Measurements from ENCODE around the gene HNRNPF. TPM values are rescaled to one million over a fixed set of nuclear protein-coding genes. Genes with fewer than 3 reads are reported as not detected.
A peak's percentile ranks its signal among the peaks of the same experiment; 100 is the strongest.

The HNRNPF gene
- total RNA-seq, 2 donors from 2014 or later: 57.8 to 78.7 TPM

GRCh38 chr10:43362191-43362839 is 46.7 kb downstream of the HNRNPF start:
- H3K4me1 ChIP-seq: peaks cover 0 to 16% of the 10 kb centered on the region in 2 donors
- peak; percentile 94 for DNase-seq (ENCODE audit: low spot score)
- no peaks in the 10 kb centered on the region for H3K36me3 ChIP-seq
- no peaks in the 10 kb centered on the region for H3K9me3 ChIP-seq
- H3K27ac ChIP-seq: peak overlapping the region; percentile 43 to 73
- H3K4me3 ChIP-seq: peak overlapping the region; percentile 47 to 61
- no peaks in the 10 kb centered on the region for H3K27me3 ChIP-seq
- TF ChIP-seq, protein P1, sequence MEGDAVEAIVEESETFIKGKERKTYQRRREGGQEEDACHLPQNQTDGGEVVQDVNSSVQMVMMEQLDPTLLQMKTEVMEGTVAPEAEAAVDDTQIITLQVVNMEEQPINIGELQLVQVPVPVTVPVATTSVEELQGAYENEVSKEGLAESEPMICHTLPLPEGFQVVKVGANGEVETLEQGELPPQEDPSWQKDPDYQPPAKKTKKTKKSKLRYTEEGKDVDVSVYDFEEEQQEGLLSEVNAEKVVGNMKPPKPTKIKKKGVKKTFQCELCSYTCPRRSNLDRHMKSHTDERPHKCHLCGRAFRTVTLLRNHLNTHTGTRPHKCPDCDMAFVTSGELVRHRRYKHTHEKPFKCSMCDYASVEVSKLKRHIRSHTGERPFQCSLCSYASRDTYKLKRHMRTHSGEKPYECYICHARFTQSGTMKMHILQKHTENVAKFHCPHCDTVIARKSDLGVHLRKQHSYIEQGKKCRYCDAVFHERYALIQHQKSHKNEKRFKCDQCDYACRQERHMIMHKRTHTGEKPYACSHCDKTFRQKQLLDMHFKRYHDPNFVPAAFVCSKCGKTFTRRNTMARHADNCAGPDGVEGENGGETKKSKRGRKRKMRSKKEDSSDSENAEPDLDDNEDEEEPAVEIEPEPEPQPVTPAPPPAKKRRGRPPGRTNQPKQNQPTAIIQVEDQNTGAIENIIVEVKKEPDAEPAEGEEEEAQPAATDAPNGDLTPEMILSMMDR (IDR thresholded peaks at IDR 0.05): peak; percentile 27 to 66

DNA sequence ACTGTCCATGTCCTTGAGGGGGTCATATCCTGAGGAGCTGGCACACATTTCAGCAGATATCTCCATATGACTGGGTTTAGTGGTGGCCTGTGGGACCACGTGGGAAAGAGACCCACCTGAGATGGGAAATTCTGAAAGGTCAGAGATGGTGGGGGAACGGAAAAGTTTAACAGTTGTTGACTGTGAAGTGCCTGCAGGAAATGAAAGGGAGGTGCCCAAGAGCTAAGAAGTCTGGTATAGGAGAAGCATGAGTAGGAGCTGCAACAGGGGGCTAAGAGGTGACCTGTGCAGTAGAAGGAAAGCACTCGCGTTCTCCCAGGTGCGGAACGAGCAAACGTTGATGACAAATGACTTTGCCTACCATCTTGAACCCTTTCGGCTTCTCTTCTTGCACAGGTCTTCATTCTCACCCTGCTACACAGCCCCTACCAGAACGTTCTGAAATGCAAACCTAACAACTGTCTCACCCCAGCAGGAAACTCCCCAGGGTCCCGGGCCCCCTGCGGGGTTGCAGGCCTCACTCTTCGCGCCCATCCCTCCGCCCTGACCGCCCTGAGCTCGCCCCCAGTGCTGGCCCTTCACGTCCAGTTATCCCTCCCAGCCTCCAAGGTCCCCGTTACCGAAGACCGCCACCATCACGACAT is 47.3 kb downstream of the HNRNPF start:
- H3K4me3 ChIP-seq: peak overlapping the region; percentile 47 to 61
- no peaks in the 10 kb centered on the region for H3K36me3 ChIP-seq
- no peaks in the 10 kb centered on the region for H3K27me3 ChIP-seq
- peak overlapping the region; percentile 43 to 73 for H3K27ac ChIP-seq
- TF ChIP-seq, protein P1 (IDR thresholded peaks at IDR 0.05): no peak
- H3K4me1 ChIP-seq: peaks cover 0 to 16% of the 10 kb centered on the region in 2 donors
- no peak for DNase-seq (ENCODE audit: low spot score)
- no peaks in the 10 kb centered on the region for H3K9me3 ChIP-seq

GRCh38 chr10:43360086-43360485 is 48.9 kb downstream of the HNRNPF start:
- no peaks in the 10 kb centered on the region for H3K27me3 ChIP-seq
- no peak for DNase-seq (ENCODE audit: low spot score)
- H3K4me3 ChIP-seq: no peak overlapping the region
- TF ChIP-seq, protein P1 (IDR thresholded peaks at IDR 0.05): no peak
- H3K4me1 ChIP-seq: peaks cover 0 to 16% of the 10 kb centered on the region in 2 donors
- H3K27ac ChIP-seq: no peak overlapping the region
- no peaks in the 10 kb centered on the region for H3K36me3 ChIP-seq
- H3K9me3 ChIP-seq: no peaks in the 10 kb centered on the region

GRCh38 chr10:43355749-43356371 is 53.1 kb downstream of the HNRNPF start:
- Histone ChIP-seq H3K4me3 (no peak overlapping the region), H3K9me3 (no peaks in the 10 kb centered on the region), H3K27ac (no peak overlapping the region), H3K4me1 (peaks cover 0 to 2% of the 10 kb centered on the region in 2 donors), H3K27me3 (no peaks in the 10 kb centered on the region), H3K36me3 (no peaks in the 10 kb centered on the region)
- DNase-seq (ENCODE audit: low spot score): no peak
- TF ChIP-seq, protein P1 (IDR thresholded peaks at IDR 0.05): no peak

DNA sequence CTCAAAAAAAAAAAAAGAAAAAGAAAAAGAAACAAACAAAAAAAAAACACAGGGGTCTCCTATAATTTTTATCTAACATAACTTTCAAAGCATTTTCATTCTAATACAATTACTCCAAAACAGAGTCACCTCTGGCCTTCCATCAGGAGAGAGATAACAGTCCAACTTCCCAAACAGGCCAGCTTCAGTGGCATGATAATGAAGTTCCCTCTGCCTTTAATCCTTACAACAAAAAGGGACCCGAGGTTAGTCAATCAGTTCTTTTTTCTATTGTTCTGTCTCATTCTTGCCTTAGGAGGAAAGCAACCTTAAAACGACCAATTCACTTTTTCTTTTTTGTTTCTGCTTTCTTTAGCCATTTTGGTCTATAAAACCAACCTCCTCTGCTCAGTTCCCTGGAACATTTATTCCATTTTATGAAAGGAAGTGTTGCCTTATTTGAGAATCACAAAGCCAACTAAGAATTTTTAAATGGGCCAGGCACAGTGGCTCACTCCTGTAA is 54.1 kb downstream of the HNRNPF start:
- no peaks in the 10 kb centered on the region for H3K36me3 ChIP-seq
- TF ChIP-seq, protein P1 (IDR thresholded peaks at IDR 0.05): no peak

More for the DNA sequence above, 54.1 kb downstream of the HNRNPF start:
- Histone ChIP-seq H3K9me3 (no peaks in the 10 kb centered on the region), H3K27ac (no peak overlapping the region), H3K4me3 (no peak overlapping the region), H3K27me3 (no peaks in the 10 kb centered on the region), H3K4me1 (peaks cover 0 to 9% of the 10 kb centered on the region in 2 donors)
- DNase-seq (ENCODE audit: low spot score): no peak

All from right atrium auricular region (tissue), 2 donors.